IMR-90 (cell line): ENCODE results near the gene KDM1A. TPM values are rescaled to one million over a fixed set of nuclear protein-coding genes. Genes with fewer than 3 reads are reported as not detected.

Experiments
- ATAC-seq: fragments of 200-7000 bp; cut with Tn5 transposase; 2 replicates; pipeline ENCODE4 v1.9.1; 2020; ENCODE audit warnings: low read depth, mild to moderate bottlenecking, moderate library complexity
- BruUV-seq: library from RNA; stranded (reverse); fragments of 400-500 nt; replicated peaks from 2 replicates; lab custom pipeline; 2021; lab: Mats Ljungman, UMichigan
- CTCF ChIA-PET: fragments of 300-600 bp; formaldehyde crosslinking; extraction: SDS; loops from one replicate; lab custom pipeline; 2021; ENCODE audit warnings: antibody characterized with exemption; lab: Yijun Ruan, JAX
- POLR2A ChIA-PET: fragments of 300-600 bp; sonication (Branson Sonifier 250); formaldehyde crosslinking; loops from one replicate; lab custom pipeline; 2022; ENCODE audit warnings: antibody characterized with exemption; ENCODE audit not compliant: unreplicated experiment; lab: Charles Lee
- DNase-seq: peaks from one replicate; pipeline ENCODE4 v3.0.0; 2013
- H2AFZ ChIP-seq: replicated peaks from 2 replicates; pipeline ENCODE3; 2013; ENCODE audit warnings: low read length, mild to moderate bottlenecking; ENCODE audit not compliant: poor library complexity
- H2AK5ac ChIP-seq: 2 replicates; pipeline ENCODE4 v1.6.1; 2013; ENCODE audit warnings: low read depth, low read length, inconsistent platforms
- H2AK9ac ChIP-seq: replicated peaks from 2 replicates; pipeline ENCODE3; 2013; ENCODE audit warnings: mild to moderate bottlenecking, low read depth, low read length, moderate library complexity; ENCODE audit not compliant: poor library complexity
- H2BK120ac ChIP-seq: 2 replicates; pipeline ENCODE4 v1.6.1; 2013; ENCODE audit warnings: low read depth, low read length, inconsistent platforms
- H2BK15ac ChIP-seq: 3 replicates; pipeline ENCODE4 v1.6.1; 2013; ENCODE audit warnings: low read depth, low read length, inconsistent platforms
- H2BK20ac ChIP-seq: 2 replicates; pipeline ENCODE4 v1.6.1; 2013; ENCODE audit warnings: low read depth, mild to moderate bottlenecking, inconsistent platforms, low read length, moderate library complexity
- H2BK5ac ChIP-seq: 2 replicates; pipeline ENCODE4 v1.6.1; 2013; ENCODE audit warnings: mild to moderate bottlenecking, low read depth, low read length, inconsistent platforms; ENCODE audit not compliant: poor library complexity, severe bottlenecking
- H3K14ac ChIP-seq: replicated peaks from 2 replicates; pipeline ENCODE4 v1.6.1; 2013; ENCODE audit warnings: low read depth, low read length, inconsistent platforms
- H3K18ac ChIP-seq: 2 replicates; pipeline ENCODE4 v1.6.1; 2013; ENCODE audit warnings: low read depth, low read length, control low read depth
- H3K23ac ChIP-seq: 2 replicates; pipeline ENCODE4 v1.6.1; 2013; ENCODE audit warnings: low read depth, low read length, inconsistent platforms
- H3K27ac ChIP-seq: 2 replicates; pipeline ENCODE4 v1.5.1; 2013; ENCODE audit warnings: mild to moderate bottlenecking, control low read depth, low read length; ENCODE audit not compliant: insufficient read depth
- H3K27me3 ChIP-seq: 2 replicates; pipeline ENCODE4 v1.6.1; 2013; ENCODE audit warnings: low read length; ENCODE audit not compliant: control insufficient read depth, insufficient read depth
- H3K36me3 ChIP-seq: 2 replicates; pipeline ENCODE4 v1.6.1; 2013; ENCODE audit warnings: low read length, mixed read lengths; ENCODE audit not compliant: control insufficient read depth, insufficient read depth
- H3K4ac ChIP-seq: 2 replicates; pipeline ENCODE4 v1.6.1; 2013; ENCODE audit warnings: low read depth, low read length, inconsistent platforms
- H3K4me1 ChIP-seq: 2 replicates; pipeline ENCODE4 v1.6.1; 2013; ENCODE audit warnings: low read length, mixed read lengths; ENCODE audit not compliant: control insufficient read depth, insufficient read depth
- H3K4me2 ChIP-seq: 2 replicates; pipeline ENCODE4 v1.6.1; 2013; ENCODE audit warnings: low read depth, mild to moderate bottlenecking, control low read depth, low read length, moderate library complexity
- H3K4me3 ChIP-seq: 2 replicates; pipeline ENCODE4 v1.5.1; 2013; ENCODE audit warnings: low read depth, mild to moderate bottlenecking, control low read depth, low read length, moderate library complexity; ENCODE audit not compliant: insufficient read depth
- H3K56ac ChIP-seq: 2 replicates; pipeline ENCODE4 v1.6.1; 2013; ENCODE audit warnings: low read length, inconsistent platforms; ENCODE audit not compliant: insufficient read depth; ENCODE audit errors: extremely low read depth
- H3K79me1 ChIP-seq, 2 experiments: 2 replicates each; pipeline ENCODE4 v1.6.1; 2013; ENCODE audit warnings: low read length in 2 of 2, inconsistent platforms in 1 of 2, low read depth in 1 of 2
- H3K9ac ChIP-seq: 2 replicates; pipeline ENCODE4 v1.6.1; 2013; ENCODE audit warnings: low read depth, low read length, control low read depth
- H3K9me1 ChIP-seq: 2 replicates; pipeline ENCODE4 v1.6.1; 2013; ENCODE audit warnings: low read length, inconsistent platforms; ENCODE audit not compliant: insufficient read depth
- H3K9me3 ChIP-seq: 2 replicates; pipeline ENCODE4 v1.6.1; 2013; ENCODE audit warnings: low read length; ENCODE audit not compliant: control insufficient read depth, insufficient read depth
- H4K20me1 ChIP-seq: 2 replicates; pipeline ENCODE4 v1.6.1; 2013; ENCODE audit warnings: low read length, inconsistent platforms; ENCODE audit not compliant: insufficient read depth
- H4K5ac ChIP-seq: 2 replicates; pipeline ENCODE4 v1.6.1; 2013; ENCODE audit warnings: mild to moderate bottlenecking, low read depth, low read length, control low read depth
- H4K8ac ChIP-seq, 2 experiments: 2 replicates each; pipeline ENCODE4 v1.6.1; 2013; ENCODE audit warnings: low read depth in 2 of 2, low read length in 2 of 2, control low read depth in 1 of 2, inconsistent platforms in 1 of 2
- H4K91ac ChIP-seq: 2 replicates; pipeline ENCODE4 v1.6.1; 2013; ENCODE audit warnings: low read depth, low read length, inconsistent platforms; ENCODE audit not compliant: insufficient read depth
- BHLHE40 ChIP-seq: fragments of 150-350 bp; IDR thresholded peaks from 2 replicates; pipeline ENCODE4 v1.6.1; 2016; ENCODE audit warnings: mild to moderate bottlenecking, low read depth, low read length
- CEBPB ChIP-seq: IDR thresholded peaks from 2 replicates; pipeline ENCODE4 v1.6.1; 2012; ENCODE audit warnings: low read depth, low read length, improper control_type of control experiment
- CHD1 ChIP-seq: IDR thresholded peaks from 2 replicates; pipeline ENCODE4 v1.6.1; 2012; ENCODE audit warnings: low read depth, low read length, improper control_type of control experiment
- CTCF ChIP-seq: conservative IDR thresholded peaks from 2 replicates; pipeline ENCODE4 v1.5.1; 2012; ENCODE audit warnings: mild to moderate bottlenecking, low read depth, low read length, improper control_type of control experiment
- ELK1 ChIP-seq: fragments of 150-350 bp; IDR thresholded peaks from 2 replicates; pipeline ENCODE4 v1.6.1; 2016; ENCODE audit warnings: low read depth, mild to moderate bottlenecking, low read length, moderate library complexity, borderline replicate concordance
- FOS ChIP-seq: fragments of 150-350 bp; IDR thresholded peaks from 2 replicates; pipeline ENCODE4 v1.6.1; 2016; ENCODE audit warnings: low read depth, low read length
- MAZ ChIP-seq: IDR thresholded peaks from 2 replicates; pipeline ENCODE4 v1.6.1; 2012; ENCODE audit warnings: low read depth, mild to moderate bottlenecking, low read length, improper control_type of control experiment, moderate library complexity, borderline replicate concordance
- MXI1 ChIP-seq: IDR thresholded peaks from 2 replicates; pipeline ENCODE4 v1.6.1; 2012; ENCODE audit warnings: low read depth, mild to moderate bottlenecking, low read length, moderate library complexity, borderline replicate concordance
- NFE2L2 ChIP-seq: fragments of 150-350 bp; IDR thresholded peaks from 2 replicates; pipeline ENCODE4 v1.6.1; 2016; ENCODE audit warnings: low read depth, mild to moderate bottlenecking, low read length
- POLR2A ChIP-seq: IDR thresholded peaks from 2 replicates; pipeline ENCODE4 v1.6.1; 2012; ENCODE audit warnings: mild to moderate bottlenecking, low read depth, low read length
- RAD21 ChIP-seq: IDR thresholded peaks from 2 replicates; pipeline ENCODE4 v1.6.1; 2012; ENCODE audit warnings: low read length, improper control_type of control experiment
- RCOR1 ChIP-seq: IDR thresholded peaks from 2 replicates; pipeline ENCODE4 v1.6.1; 2012; ENCODE audit warnings: mild to moderate bottlenecking, low read length, improper control_type of control experiment; ENCODE audit not compliant: insufficient replicate concordance
- RFX5 ChIP-seq: IDR thresholded peaks from 2 replicates; pipeline ENCODE4 v1.8.0; 2012; ENCODE audit warnings: low read depth, mild to moderate bottlenecking, low read length, moderate library complexity
- USF2 ChIP-seq: fragments of 150-350 bp; IDR thresholded peaks from 2 replicates; pipeline ENCODE4 v1.6.1; 2017; ENCODE audit warnings: mild to moderate bottlenecking, antibody characterized with exemption, low read length, low read depth
- WGBS, 2 experiments: methylation state at CpG; one replicate each; pipeline versions ENCODE4 v1.1.5 to v1.1.7; 2013; ENCODE audit warnings: missing lambda C conversion rate in 2 of 2; ENCODE audit not compliant: insufficient read length in 1 of 2; ENCODE audit errors: extremely low coverage in 2 of 2; 5-methylcytosine and 5-hydroxymethylcytosine counted together
- dilution Hi-C: fragments of 300-500 bp; cut with HindIII; formaldehyde crosslinking; loops from one replicate; pipeline ENCODE4 v1.14.3; 2018; ENCODE audit warnings: low sequenced_read_pairs; ENCODE audit not compliant: unreplicated experiment
- in situ Hi-C: fragments of 300-500 bp; cut with MboI; formaldehyde crosslinking; loops from 3 replicates; pipeline ENCODE4 v1.14.3; 2019; ENCODE audit warnings: low sequenced_read_pairs, inconsistent platforms, mixed read lengths
- intact Hi-C: fragments of 100-400 bp; cut with micrococcal nuclease; formaldehyde crosslinking; loops from 2 replicates; pipeline ENCODE4 v1.10.0; 2022
- polyA plus RNA-seq, 3 experiments: library from polyadenylated mRNA; depleted of rRNA; stranded (reverse); fragments of >200 nt; gene quantifications; 2 replicates each; pipeline ENCODE4 v1.2.3, GENCODE V29; 2012; ENCODE audit warnings: low replicate concordance in 1 of 3
- total RNA-seq: library from RNA; depleted of rRNA; stranded (reverse); fragments of >200 nt; gene quantifications from 2 replicates; pipeline ENCODE4 v1.2.3, GENCODE V29; 2012

Gene KDM1A
- total and polyA plus RNA-seq, 2 of the 4 experiments (the other 2 are of a cell fraction) = 58.7 to 104 TPM

GRCh38 chr1:23098463-23099170 is 79.3 kb downstream of the KDM1A start:
- Histone ChIP-seq H4K91ac (no peak overlapping the region), H3K23ac (no peak overlapping the region), H2AK5ac (peak overlapping the region; percentile 71), H3K9me3 (no peaks in the 10 kb centered on the region), H2BK20ac (no peak overlapping the region), H3K27me3 (no peaks in the 10 kb centered on the region), H4K8ac (peak overlapping the region in 1 of 2 experiments; percentile 38; a peak in 1 of 4 replicates), H2BK120ac (no peak overlapping the region; the same call in 1 of the 2 replicates), H3K4ac (0 out of 2 replicates have a peak overlapping the region, but pooled peaks have one; percentile 24), H4K5ac (no peak overlapping the region), H2BK5ac (no peak overlapping the region), H3K4me1 (peaks cover 18% of the 10 kb centered on the region), H3K79me1 (peaks cover 20 to 81% of the 10 kb centered on the region in 2 experiments), H3K14ac (no peak overlapping the region), H3K9ac (no peak overlapping the region), H2AFZ (peak overlapping the region; percentile 3), H3K27ac (no peak overlapping the region), H3K4me2 (peak overlapping the region; percentile 55; the same call in 1 of the 2 replicates), H3K9me1 (peaks cover 7% of the 10 kb centered on the region), H3K4me3 (no peak overlapping the region), H3K36me3 (peaks cover 8% of the 10 kb centered on the region), H2AK9ac (no peak overlapping the region), H3K56ac (no peak overlapping the region), H4K20me1 (peaks cover 64% of the 10 kb centered on the region), H2BK15ac (no peak overlapping the region), H3K18ac (no peak overlapping the region)
- peak; percentile 59 for ATAC-seq
- 67% methylated on average over 3 of the region's 12 CpGs; no CpG with 5 or more reads in 1 of the 2 experiments for WGBS, 2 experiments
- dilution Hi-C loops (no loop called here), in situ Hi-C loops (loop anchor here (5.0 kb wide), 1 partner anchor 89 kb away; no protein-coding TSS in a partner anchor), intact Hi-C loops (loop anchor here (1.0 to 5.0 kb wide), 3 partner anchors 86 to 444 kb away; no protein-coding TSS in a partner anchor)
- ChIA-PET CTCF (interaction anchor here (0.5 to 2.7 kb wide), 6 partner anchors 42 to 112 kb away, joined by 3 to 32 read pairs (median 3); no protein-coding TSS in a partner anchor), POLR2A (no interaction called here)
- peak; percentile 77 for DNase-seq
- no TSS peak for BruUV-seq
- TF ChIP-seq RCOR1 (no peak), CEBPB (no peak), BHLHE40 (no peak), MXI1 (no peak), MAZ (0 out of 2 replicates have a peak, but pooled peaks have one; percentile 35), NFE2L2 (no peak), RFX5 (no peak), CTCF (peak; percentile 98), POLR2A (peak; percentile 54), RAD21 (peak; percentile 98), CHD1 (no peak), ELK1 (no peak), USF2 (no peak), FOS (no peak)
